PC-9 (cell line): ENCODE data around the gene SPRR1A. TPM values are rescaled to one million over a fixed set of nuclear protein-coding genes. Genes with fewer than 3 reads are reported as not detected.

Experiments
- BruUV-seq: library from RNA; stranded (reverse); fragments of 400-500 nt; replicated peaks from 2 replicates; lab custom pipeline; 2021; lab: Mats Ljungman, UMichigan
- CTCF ChIA-PET: fragments of 300-600 bp; sonication (Branson Sonifier 250); formaldehyde crosslinking; loops from one replicate; lab custom pipeline; 2022; ENCODE audit warnings: antibody characterized with exemption; lab: Charles Lee
- POLR2A ChIA-PET: fragments of 300-600 bp; sonication (Branson Sonifier 250); formaldehyde crosslinking; loops from one replicate; lab custom pipeline; 2022; ENCODE audit warnings: antibody characterized with exemption; ENCODE audit not compliant: unreplicated experiment; lab: Charles Lee
- DNase-seq, 2 experiments: peaks; one replicate each; pipeline versions ENCODE4 v3.0.0 to v3.0.0-alpha.2; 2015 to 2022; ENCODE audit warnings: mixed read lengths in 1 of 2
- H2AFZ ChIP-seq: fragments of 200-600 bp; sonication (generic); 2 replicates; pipeline ENCODE4 v1.8.1; 2017; ENCODE audit warnings: antibody characterized with exemption
- H3F3A ChIP-seq: fragments of 200-600 bp; sonication (generic); 2 replicates; pipeline ENCODE4 v1.8.1; 2017; ENCODE audit warnings: antibody characterized with exemption, mild to moderate bottlenecking, low read depth; ENCODE audit not compliant: insufficient read depth
- H3K27ac ChIP-seq: fragments of 200-600 bp; sonication (generic); 2 replicates; pipeline ENCODE4 v1.6.1; 2016; ENCODE audit warnings: mixed run types
- H3K27me3 ChIP-seq: fragments of 200-600 bp; sonication (generic); 2 replicates; pipeline ENCODE4 v1.6.1; 2016; ENCODE audit warnings: low read depth, mixed run types; ENCODE audit not compliant: insufficient read depth
- H3K36me3 ChIP-seq: fragments of 200-600 bp; sonication (generic); 2 replicates; pipeline ENCODE4 v1.6.1; 2016; ENCODE audit warnings: low read depth, mixed run types
- H3K4me1 ChIP-seq: fragments of 200-600 bp; sonication (generic); replicated peaks from 2 replicates; pipeline ENCODE4 v1.6.1; 2016; ENCODE audit warnings: mixed run types; ENCODE audit not compliant: insufficient read depth
- H3K4me2 ChIP-seq: fragments of 200-600 bp; sonication (generic); 2 replicates; pipeline ENCODE4 v1.6.1; 2017; ENCODE audit warnings: mixed run types
- H3K4me3 ChIP-seq: fragments of 200-600 bp; sonication (generic); 2 replicates; pipeline ENCODE4 v1.6.1; 2016; ENCODE audit warnings: mixed run types
- H3K79me2 ChIP-seq: fragments of 200-600 bp; sonication (generic); 2 replicates; pipeline ENCODE4 v1.6.1; 2017; ENCODE audit warnings: low read depth, mixed run types
- H3K9me2 ChIP-seq: fragments of 200-600 bp; sonication (generic); 2 replicates; pipeline ENCODE4 v1.8.1; 2017; ENCODE audit warnings: mild to moderate bottlenecking; ENCODE audit not compliant: insufficient read depth
- H3K9me3 ChIP-seq: fragments of 200-600 bp; sonication (generic); 2 replicates; pipeline ENCODE4 v1.8.1; 2016; ENCODE audit warnings: low read depth; ENCODE audit not compliant: insufficient read depth
- H4K20me1 ChIP-seq: fragments of 200-600 bp; sonication (generic); 2 replicates; pipeline ENCODE4 v1.8.1; 2017; ENCODE audit not compliant: insufficient read depth
- EZH2 ChIP-seq: fragments of 200-600 bp; sonication (generic); IDR thresholded peaks from 2 replicates; pipeline ENCODE4 v1.8.0; 2017; ENCODE audit warnings: antibody characterized with exemption, low read depth
- intact Hi-C: fragments of 100-400 bp; cut with micrococcal nuclease; formaldehyde crosslinking; loops from one replicate; pipeline ENCODE4 v1.10.0; 2022; ENCODE audit not compliant: unreplicated experiment
- total RNA-seq: library from RNA; stranded (reverse); gene quantifications from 2 replicates; pipeline ENCODE4 v1.2.3, GENCODE V29; 2021
- TF ChIP-seq, protein P1 (sequence below): fragments of 200-600 bp; sonication (generic); conservative IDR thresholded peaks from 2 replicates; pipeline ENCODE4 v1.6.1; 2017; ENCODE audit warnings: mixed run types, antibody characterized with exemption, mild to moderate bottlenecking, moderate library complexity

Gene SPRR1A
- total RNA-seq, 1 experiment from 2014 or later, result not detected

DNA sequence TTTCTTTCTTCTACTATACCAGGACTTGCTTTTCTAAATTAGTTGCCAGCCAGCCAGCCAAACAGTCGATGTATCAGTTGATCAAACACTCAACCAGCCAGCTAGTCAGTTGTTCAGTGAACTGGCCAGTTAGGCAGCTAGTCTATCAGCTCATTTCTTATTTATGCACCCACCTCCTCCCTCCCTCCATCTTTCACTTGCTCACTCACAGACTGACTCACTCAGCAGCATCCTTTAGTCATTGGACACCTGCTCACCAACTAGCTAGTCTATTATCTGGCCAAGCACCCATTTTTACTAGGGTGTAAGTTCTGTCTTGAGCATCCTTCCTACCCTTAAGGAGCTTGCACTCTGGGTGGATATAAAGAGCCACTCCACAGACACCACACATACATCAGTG lies 19.3 kb upstream of the SPRR1A start:
- Histone ChIP-seq H4K20me1 (no peaks in the 10 kb centered on the region), H2AFZ (no peak overlapping the region), H3K27ac (no peak overlapping the region), H3K9me2 (no peaks in the 10 kb centered on the region), H3K4me3 (no peak overlapping the region), H3K4me2 (no peak overlapping the region), H3K9me3 (no peaks in the 10 kb centered on the region), H3F3A (peaks cover 15% of the 10 kb centered on the region; the same call in 1 of the 2 replicates), H3K4me1 (peaks cover 39% of the 10 kb centered on the region), H3K79me2 (no peaks in the 10 kb centered on the region), H3K36me3 (no peaks in the 10 kb centered on the region), H3K27me3 (no peaks in the 10 kb centered on the region)
- peak in 1 of 2 experiments; percentile 52 for DNase-seq
- ChIA-PET CTCF (no interaction called here), POLR2A (no interaction called here)
- TF ChIP-seq, protein P1, sequence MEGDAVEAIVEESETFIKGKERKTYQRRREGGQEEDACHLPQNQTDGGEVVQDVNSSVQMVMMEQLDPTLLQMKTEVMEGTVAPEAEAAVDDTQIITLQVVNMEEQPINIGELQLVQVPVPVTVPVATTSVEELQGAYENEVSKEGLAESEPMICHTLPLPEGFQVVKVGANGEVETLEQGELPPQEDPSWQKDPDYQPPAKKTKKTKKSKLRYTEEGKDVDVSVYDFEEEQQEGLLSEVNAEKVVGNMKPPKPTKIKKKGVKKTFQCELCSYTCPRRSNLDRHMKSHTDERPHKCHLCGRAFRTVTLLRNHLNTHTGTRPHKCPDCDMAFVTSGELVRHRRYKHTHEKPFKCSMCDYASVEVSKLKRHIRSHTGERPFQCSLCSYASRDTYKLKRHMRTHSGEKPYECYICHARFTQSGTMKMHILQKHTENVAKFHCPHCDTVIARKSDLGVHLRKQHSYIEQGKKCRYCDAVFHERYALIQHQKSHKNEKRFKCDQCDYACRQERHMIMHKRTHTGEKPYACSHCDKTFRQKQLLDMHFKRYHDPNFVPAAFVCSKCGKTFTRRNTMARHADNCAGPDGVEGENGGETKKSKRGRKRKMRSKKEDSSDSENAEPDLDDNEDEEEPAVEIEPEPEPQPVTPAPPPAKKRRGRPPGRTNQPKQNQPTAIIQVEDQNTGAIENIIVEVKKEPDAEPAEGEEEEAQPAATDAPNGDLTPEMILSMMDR, result no peak
- TF ChIP-seq EZH2, result no peak
- no TSS peak for BruUV-seq
- intact Hi-C loops, result no loop called here

DNA sequence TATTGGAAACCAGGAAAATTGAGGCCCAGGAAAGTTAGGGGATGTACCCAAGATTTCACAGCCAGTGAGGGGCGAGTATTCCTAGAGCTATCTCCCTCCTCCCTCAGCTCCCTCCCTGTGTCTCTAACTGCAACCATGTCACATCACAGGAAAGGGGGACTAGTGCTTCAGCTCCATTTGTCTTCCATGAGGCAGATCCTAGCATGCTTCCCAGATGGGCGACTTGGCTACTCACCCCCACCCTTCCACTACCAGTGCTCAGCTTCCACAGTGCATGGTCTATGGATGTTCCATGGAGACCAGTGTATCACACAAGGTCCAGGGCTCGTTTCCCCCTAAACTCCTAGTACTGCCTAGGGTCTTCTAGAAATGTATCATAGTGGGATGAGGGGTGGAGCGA lies 18.0 kb upstream of the SPRR1A start:
- TF ChIP-seq EZH2, result no peak
- TF ChIP-seq, protein P1, result no peak
- H2AFZ ChIP-seq, result no peak overlapping the region
- ChIA-PET POLR2A (no interaction called here), CTCF (no interaction called here)
- no peaks in the 10 kb centered on the region for H3K27me3 ChIP-seq
- H3K79me2 ChIP-seq, result no peaks in the 10 kb centered on the region
- BruUV-seq, result no TSS peak
- no peak for DNase-seq
- H3K36me3 ChIP-seq, result no peaks in the 10 kb centered on the region
- H3K4me3 ChIP-seq, result no peak overlapping the region
- H4K20me1 ChIP-seq, result no peaks in the 10 kb centered on the region
- H3K4me1 ChIP-seq, result peaks cover 39% of the 10 kb centered on the region
- H3K9me3 ChIP-seq, result no peaks in the 10 kb centered on the region
- no peaks in the 10 kb centered on the region for H3K9me2 ChIP-seq
- no peak overlapping the region for H3K27ac ChIP-seq
- intact Hi-C loops, result no loop called here
- H3F3A ChIP-seq, result peaks cover 15% of the 10 kb centered on the region; the same call in 1 of the 2 replicates
- H3K4me2 ChIP-seq, result no peak overlapping the region

DNA sequence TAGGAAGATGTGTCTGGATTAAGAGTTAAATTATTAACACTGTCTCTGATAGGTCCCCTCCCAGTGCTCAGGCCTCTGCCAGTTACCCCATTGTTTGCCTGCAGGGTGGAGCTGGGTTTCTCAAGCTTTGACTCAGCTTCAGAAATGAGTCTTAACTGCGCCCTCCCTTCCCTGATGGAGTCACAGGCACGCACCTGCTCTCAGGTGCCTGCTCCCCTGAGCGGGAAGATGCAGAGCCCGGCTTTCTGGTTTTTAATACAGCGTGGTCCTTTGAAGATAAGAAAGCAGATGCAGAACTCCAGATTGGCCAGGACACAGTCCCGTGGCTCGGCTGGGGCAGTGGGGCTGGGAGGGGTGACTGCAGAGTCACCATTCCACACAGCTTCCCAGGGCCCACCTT lies 16.7 kb upstream of the SPRR1A start:
- Histone ChIP-seq H4K20me1 (no peaks in the 10 kb centered on the region), H3F3A (peaks cover 15% of the 10 kb centered on the region; the same call in 1 of the 2 replicates), H3K27ac (peak overlapping the region; percentile 2; the same call in 1 of the 2 replicates), H3K36me3 (no peaks in the 10 kb centered on the region), H3K79me2 (no peaks in the 10 kb centered on the region), H3K9me3 (no peaks in the 10 kb centered on the region), H3K27me3 (no peaks in the 10 kb centered on the region), H3K4me2 (peak overlapping the region; percentile 53), H3K9me2 (no peaks in the 10 kb centered on the region), H2AFZ (no peak overlapping the region), H3K4me3 (no peak overlapping the region), H3K4me1 (peaks cover 39% of the 10 kb centered on the region)
- CTCF ChIA-PET, result interaction anchor here (0.6 kb wide), 1 partner anchor 33 kb away, joined by 3 read pairs; no protein-coding TSS in a partner anchor
- POLR2A ChIA-PET, result interaction anchor here (0.7 kb wide), 1 partner anchor 1430 kb away, joined by 3 read pairs; no protein-coding TSS in a partner anchor
- TF ChIP-seq EZH2, result no peak
- TF ChIP-seq, protein P1, result no peak
- peak; percentile 64 to 87 for DNase-seq
- BruUV-seq, result no TSS peak
- intact Hi-C loops, result no loop called here
